PC-9 (cell line): ENCODE results near the gene MMP7.

Source experiments
- EZH2 ChIP-seq: fragments of 200-600 bp; sonication (generic); IDR thresholded peaks from 2 replicates; pipeline ENCODE4 v1.8.0; 2017; ENCODE audit warnings: antibody characterized with exemption, low read depth
- TF ChIP-seq, protein P1 (sequence below): fragments of 200-600 bp; sonication (generic); conservative IDR thresholded peaks from 2 replicates; pipeline ENCODE4 v1.6.1; 2017; ENCODE audit warnings: mixed run types, antibody characterized with exemption, mild to moderate bottlenecking, moderate library complexity

DNA sequence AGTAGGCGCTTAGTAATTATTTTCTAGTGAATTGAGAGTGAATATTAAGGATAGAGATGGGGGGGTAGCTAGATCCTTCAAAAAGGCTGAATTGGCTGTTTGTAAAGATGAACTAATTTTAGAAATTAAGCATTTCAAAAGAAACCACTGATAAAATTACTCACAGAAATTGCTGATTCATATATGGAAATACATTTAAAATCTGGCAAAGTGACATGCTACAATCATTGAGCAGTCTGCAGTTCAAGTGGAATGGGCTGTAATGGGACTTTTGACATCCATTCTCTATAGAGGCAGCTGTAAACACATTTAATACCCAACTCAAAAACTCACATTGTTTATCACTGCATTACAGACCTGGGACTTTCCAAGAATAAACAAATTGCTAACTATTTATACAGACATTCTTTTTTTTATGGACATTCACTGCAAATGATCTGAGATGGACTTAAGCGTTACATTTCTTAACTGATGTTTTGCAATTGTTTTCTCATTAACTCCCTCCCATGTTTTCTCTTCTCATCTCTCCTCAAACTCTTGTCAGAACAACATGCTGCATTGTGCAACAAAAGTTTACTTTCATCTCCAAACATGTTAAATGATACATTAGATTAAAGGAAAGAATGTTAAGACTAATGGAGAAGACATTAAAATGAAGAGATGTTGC lies 42.1 kb upstream of the MMP7 start:
- TF ChIP-seq, protein P1, sequence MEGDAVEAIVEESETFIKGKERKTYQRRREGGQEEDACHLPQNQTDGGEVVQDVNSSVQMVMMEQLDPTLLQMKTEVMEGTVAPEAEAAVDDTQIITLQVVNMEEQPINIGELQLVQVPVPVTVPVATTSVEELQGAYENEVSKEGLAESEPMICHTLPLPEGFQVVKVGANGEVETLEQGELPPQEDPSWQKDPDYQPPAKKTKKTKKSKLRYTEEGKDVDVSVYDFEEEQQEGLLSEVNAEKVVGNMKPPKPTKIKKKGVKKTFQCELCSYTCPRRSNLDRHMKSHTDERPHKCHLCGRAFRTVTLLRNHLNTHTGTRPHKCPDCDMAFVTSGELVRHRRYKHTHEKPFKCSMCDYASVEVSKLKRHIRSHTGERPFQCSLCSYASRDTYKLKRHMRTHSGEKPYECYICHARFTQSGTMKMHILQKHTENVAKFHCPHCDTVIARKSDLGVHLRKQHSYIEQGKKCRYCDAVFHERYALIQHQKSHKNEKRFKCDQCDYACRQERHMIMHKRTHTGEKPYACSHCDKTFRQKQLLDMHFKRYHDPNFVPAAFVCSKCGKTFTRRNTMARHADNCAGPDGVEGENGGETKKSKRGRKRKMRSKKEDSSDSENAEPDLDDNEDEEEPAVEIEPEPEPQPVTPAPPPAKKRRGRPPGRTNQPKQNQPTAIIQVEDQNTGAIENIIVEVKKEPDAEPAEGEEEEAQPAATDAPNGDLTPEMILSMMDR, result no peak
- no peak for TF ChIP-seq EZH2
